Kidney (tissue), 14 donors: ENCODE results near the gene MIEN1. TPM values are rescaled to one million over a fixed set of nuclear protein-coding genes. Genes with fewer than 3 reads are reported as not detected.

Experiments
- DNase-seq, 5 donors: peaks; one replicate each; pipeline ENCODE4 v3.0.0-alpha.2; 2013 to 2020
- FAIRE-seq: peaks from 2 replicates; lab custom pipeline; 2012; peaks lifted over from hg19 to GRCh38; lab: Jason Lieb, UNC
- H3K27ac ChIP-seq, 2 donors: one replicate each; pipeline ENCODE4 v1.7.0; 2013; ENCODE audit warnings: low read depth in 2 of 2, low read length in 2 of 2, inconsistent platforms in 1 of 2
- H3K27me3 ChIP-seq: one replicate; pipeline ENCODE4 v1.7.1; 2013; ENCODE audit warnings: low read length, inconsistent platforms; ENCODE audit not compliant: control insufficient read depth, insufficient read depth
- H3K36me3 ChIP-seq, 3 donors: one replicate each; pipeline versions ENCODE4 v1.7.0 to v1.7.1; 2013; ENCODE audit warnings: low read length in 3 of 3, control low read depth in 1 of 3, inconsistent platforms in 1 of 3; ENCODE audit not compliant: insufficient read depth in 3 of 3, control insufficient read depth in 2 of 3
- H3K4me1 ChIP-seq, 3 donors: one replicate each; pipeline versions ENCODE4 v1.7.0 to v1.7.1; 2013; ENCODE audit warnings: low read length in 3 of 3, inconsistent platforms in 1 of 3, low read depth in 1 of 3; ENCODE audit not compliant: control insufficient read depth in 2 of 3, insufficient read depth in 2 of 3
- H3K4me3 ChIP-seq, 3 donors: one replicate each; pipeline versions ENCODE4 v1.7.0 to v1.8.1; 2013; ENCODE audit warnings: low read length in 3 of 3, control low read depth in 1 of 3, inconsistent platforms in 1 of 3
- H3K9ac ChIP-seq, 3 donors: one replicate each; pipeline versions ENCODE4 v1.7.0 to v1.7.1; 2013; ENCODE audit warnings: low read length in 3 of 3, control low read depth in 1 of 3, inconsistent platforms in 1 of 3
- H3K9me3 ChIP-seq, 3 donors: one replicate each; pipeline versions ENCODE4 v1.7.0 to v1.7.1; 2013; ENCODE audit warnings: low read length in 3 of 3, control low read depth in 1 of 3, inconsistent platforms in 1 of 3; ENCODE audit not compliant: control insufficient read depth in 2 of 3, insufficient read depth in 1 of 3
- intact Hi-C: fragments of 100-400 bp; cut with DNase I; formaldehyde crosslinking; loops from one replicate; pipeline ENCODE4 v1.11.1; 2022
- polyA plus RNA-seq: library from polyadenylated mRNA; stranded (reverse); fragments of 350-450 nt; fragmentation: Illumina TruSeq; extraction: RNeasy Lipid Tissue Mini Kit (QIAGEN cat#74804); gene quantifications from one replicate; pipeline ENCODE4 v1.2.3, GENCODE V29; 2014; ENCODE audit warnings: low read depth, low replicate concordance; ENCODE audit not compliant: insufficient read depth
- total RNA-seq: library from RNA; stranded (reverse); fragmentation: NEBNext Ultra II Directional; extraction: Animal tissue kit (Norgen Biotek cat#: 25700); gene quantifications from one replicate; pipeline ENCODE4 v1.2.1, GENCODE V29; 2021
- TF ChIP-seq, protein P1 (sequence below): IDR thresholded peaks from 3 replicates; pipeline ENCODE4 v1.5.1; 2012; ENCODE audit warnings: mild to moderate bottlenecking, moderate library complexity, borderline replicate concordance; ENCODE audit not compliant: insufficient read depth; ENCODE audit errors: extremely low read depth
- donor health status: control.
- donor health status: control.
- donor health status: control.
- donor health status: control.
- donor health status: control.
- donor health status: DM: yes; HTN: yes; CAD: no.
- donor health status: Normal renal cell carcinoma (clear cell type).

MIEN1 gene
- total and polyA plus RNA-seq, 2 donors from 2014 or later: 51.6 to 186 TPM

DNA sequence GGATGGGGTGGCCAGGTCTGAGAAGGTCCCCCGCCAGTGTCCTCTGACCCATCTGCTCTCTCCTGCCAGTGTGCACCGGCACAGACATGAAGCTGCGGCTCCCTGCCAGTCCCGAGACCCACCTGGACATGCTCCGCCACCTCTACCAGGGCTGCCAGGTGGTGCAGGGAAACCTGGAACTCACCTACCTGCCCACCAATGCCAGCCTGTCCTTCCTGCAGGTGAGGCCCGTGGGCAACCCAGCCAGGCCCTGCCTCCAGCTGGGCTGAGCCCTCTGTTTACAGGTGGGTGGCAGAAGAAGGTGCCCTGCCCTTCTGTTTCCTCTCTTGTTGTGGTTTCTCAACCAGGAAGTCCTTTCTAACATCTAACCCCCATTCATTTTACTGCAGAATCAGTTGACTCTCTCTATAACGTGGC, 23.4 kb downstream of the MIEN1 start:
- H3K27ac ChIP-seq: peak overlapping the region; percentile 90 to 93
- no peak overlapping the region for H3K4me3 ChIP-seq
- no peak for FAIRE-seq
- H3K9ac ChIP-seq: peak overlapping the region in 1 of 3 donors; percentile 85
- H3K4me1 ChIP-seq: peaks cover 0 to 52% (median 36%) of the 10 kb centered on the region in 3 donors
- TF ChIP-seq, protein P1, sequence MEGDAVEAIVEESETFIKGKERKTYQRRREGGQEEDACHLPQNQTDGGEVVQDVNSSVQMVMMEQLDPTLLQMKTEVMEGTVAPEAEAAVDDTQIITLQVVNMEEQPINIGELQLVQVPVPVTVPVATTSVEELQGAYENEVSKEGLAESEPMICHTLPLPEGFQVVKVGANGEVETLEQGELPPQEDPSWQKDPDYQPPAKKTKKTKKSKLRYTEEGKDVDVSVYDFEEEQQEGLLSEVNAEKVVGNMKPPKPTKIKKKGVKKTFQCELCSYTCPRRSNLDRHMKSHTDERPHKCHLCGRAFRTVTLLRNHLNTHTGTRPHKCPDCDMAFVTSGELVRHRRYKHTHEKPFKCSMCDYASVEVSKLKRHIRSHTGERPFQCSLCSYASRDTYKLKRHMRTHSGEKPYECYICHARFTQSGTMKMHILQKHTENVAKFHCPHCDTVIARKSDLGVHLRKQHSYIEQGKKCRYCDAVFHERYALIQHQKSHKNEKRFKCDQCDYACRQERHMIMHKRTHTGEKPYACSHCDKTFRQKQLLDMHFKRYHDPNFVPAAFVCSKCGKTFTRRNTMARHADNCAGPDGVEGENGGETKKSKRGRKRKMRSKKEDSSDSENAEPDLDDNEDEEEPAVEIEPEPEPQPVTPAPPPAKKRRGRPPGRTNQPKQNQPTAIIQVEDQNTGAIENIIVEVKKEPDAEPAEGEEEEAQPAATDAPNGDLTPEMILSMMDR: no peak
- no peaks in the 10 kb centered on the region for H3K9me3 ChIP-seq
- intact Hi-C loops: no loop called here
- DNase-seq: peak in 1 of 5 donors; percentile 82
- no peaks in the 10 kb centered on the region for H3K27me3 ChIP-seq
- H3K36me3 ChIP-seq: peaks cover 2 to 44% (median 31%) of the 10 kb centered on the region in 3 donors

DNA sequence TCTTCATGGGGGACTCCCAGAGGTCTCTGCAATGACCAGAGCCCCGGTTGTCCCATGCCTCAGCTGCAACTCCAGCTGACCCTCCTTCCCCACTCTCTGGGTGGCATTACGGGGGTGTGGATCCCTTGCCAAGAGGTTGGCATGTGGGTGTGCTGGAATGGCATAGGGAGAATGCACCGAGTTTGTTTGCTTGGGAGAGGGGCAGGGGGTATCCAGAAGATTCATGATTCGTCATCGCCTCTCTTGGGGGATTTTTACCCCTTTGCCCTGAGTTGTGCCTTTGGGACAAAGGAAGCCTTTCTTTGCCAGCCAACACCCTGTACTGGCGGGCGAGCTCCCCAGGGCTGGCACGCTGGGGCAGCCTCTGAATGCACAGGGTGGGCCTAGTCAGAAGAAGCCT, 23.9 kb downstream of the MIEN1 start:
- H3K9ac ChIP-seq: peak overlapping the region in 1 of 3 donors; percentile 85
- peaks cover 0 to 56% (median 36%) of the 10 kb centered on the region in 3 donors for H3K4me1 ChIP-seq
- DNase-seq: no peak
- intact Hi-C loops: no loop called here
- no peak overlapping the region for H3K4me3 ChIP-seq
- peaks cover 2 to 39% (median 26%) of the 10 kb centered on the region in 3 donors for H3K36me3 ChIP-seq
- H3K27ac ChIP-seq: peak overlapping the region; percentile 90 to 93
- FAIRE-seq: no peak
- H3K9me3 ChIP-seq: no peaks in the 10 kb centered on the region
- TF ChIP-seq, protein P1: no peak
- H3K27me3 ChIP-seq: no peaks in the 10 kb centered on the region

DNA sequence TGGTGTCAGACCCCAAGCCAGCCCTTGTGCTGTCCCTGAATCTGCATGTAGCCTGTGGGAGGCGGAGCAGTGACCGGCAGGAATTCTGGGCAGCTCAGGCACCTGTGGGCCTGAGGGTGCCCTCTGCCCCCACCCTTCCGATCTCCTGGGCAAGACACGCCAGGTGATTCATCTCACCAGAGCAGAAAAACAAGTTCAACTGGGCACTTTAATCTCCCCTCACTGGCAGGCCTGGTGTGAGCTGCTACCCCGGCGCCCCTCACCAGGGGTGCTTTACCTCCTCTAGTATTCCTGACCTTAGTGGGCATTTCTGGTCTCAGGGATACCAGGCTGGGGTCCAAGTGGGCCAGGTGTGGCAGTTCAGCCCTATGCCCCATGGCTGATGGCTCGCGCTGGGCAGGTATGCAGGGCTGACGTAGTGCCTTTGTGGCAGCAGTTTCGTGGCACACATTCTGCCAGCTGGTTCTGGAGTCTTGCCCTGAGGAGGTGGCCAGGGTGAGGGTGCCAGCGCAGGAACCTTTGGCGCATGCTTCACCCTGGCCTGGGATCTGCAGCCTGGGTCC, 24.5 kb downstream of the MIEN1 start:
- no peak for FAIRE-seq
- Histone ChIP-seq H3K9me3 (no peaks in the 10 kb centered on the region), H3K27me3 (no peaks in the 10 kb centered on the region), H3K4me3 (peak overlapping the region in 1 of 3 donors; percentile 17), H3K4me1 (peaks cover 0 to 61% (median 36%) of the 10 kb centered on the region in 3 donors), H3K9ac (peak overlapping the region in 1 of 3 donors; percentile 85), H3K27ac (peak overlapping the region; percentile 90 to 93), H3K36me3 (peaks cover 2 to 38% (median 26%) of the 10 kb centered on the region in 3 donors)
- TF ChIP-seq, protein P1: peak; percentile 3
- peak; percentile 58 to 94 (median 76) for DNase-seq
- intact Hi-C loops: no loop called here
